Dendritic cell treated with granulocyte-macrophage colony-stimulating factor and Interleukin-4, amounts not matched to agents 40 ng/mL and 50 ng/mL, for 4 days (primary cell): ENCODE data around the gene KIRREL2.
"Not testable (repeated sequence)": the region's sequence is repeated elsewhere in the genome, so short reads cannot be mapped to it uniquely, and the experiment has no call there.

Experiments
- H3K27ac Mint-ChIP-seq: one replicate; pipeline ENCODE4 v1.8.0; 2022; ENCODE audit warnings: mild to moderate bottlenecking, mixed read lengths
- H3K27me3 Mint-ChIP-seq: one replicate; pipeline ENCODE4 v1.8.0; 2022; ENCODE audit warnings: mild to moderate bottlenecking, mixed read lengths
- H3K36me3 Mint-ChIP-seq: one replicate; pipeline ENCODE4 v1.8.0; 2022; ENCODE audit warnings: low read depth, mixed read lengths
- H3K4me1 Mint-ChIP-seq: one replicate; pipeline ENCODE4 v1.8.0; 2022; ENCODE audit warnings: low read depth, mixed read lengths
- H3K4me3 Mint-ChIP-seq: one replicate; pipeline ENCODE4 v1.8.0; 2022; ENCODE audit warnings: mild to moderate bottlenecking, moderate library complexity, mixed read lengths
- H3K9me3 Mint-ChIP-seq: one replicate; pipeline ENCODE4 v1.8.0; 2022; ENCODE audit warnings: mixed read lengths
- intact Hi-C: fragments of 100-400 bp; cut with micrococcal nuclease; formaldehyde crosslinking; loops from one replicate; pipeline ENCODE4 v1.15.0; 2022

KIRREL2 gene

DNA sequence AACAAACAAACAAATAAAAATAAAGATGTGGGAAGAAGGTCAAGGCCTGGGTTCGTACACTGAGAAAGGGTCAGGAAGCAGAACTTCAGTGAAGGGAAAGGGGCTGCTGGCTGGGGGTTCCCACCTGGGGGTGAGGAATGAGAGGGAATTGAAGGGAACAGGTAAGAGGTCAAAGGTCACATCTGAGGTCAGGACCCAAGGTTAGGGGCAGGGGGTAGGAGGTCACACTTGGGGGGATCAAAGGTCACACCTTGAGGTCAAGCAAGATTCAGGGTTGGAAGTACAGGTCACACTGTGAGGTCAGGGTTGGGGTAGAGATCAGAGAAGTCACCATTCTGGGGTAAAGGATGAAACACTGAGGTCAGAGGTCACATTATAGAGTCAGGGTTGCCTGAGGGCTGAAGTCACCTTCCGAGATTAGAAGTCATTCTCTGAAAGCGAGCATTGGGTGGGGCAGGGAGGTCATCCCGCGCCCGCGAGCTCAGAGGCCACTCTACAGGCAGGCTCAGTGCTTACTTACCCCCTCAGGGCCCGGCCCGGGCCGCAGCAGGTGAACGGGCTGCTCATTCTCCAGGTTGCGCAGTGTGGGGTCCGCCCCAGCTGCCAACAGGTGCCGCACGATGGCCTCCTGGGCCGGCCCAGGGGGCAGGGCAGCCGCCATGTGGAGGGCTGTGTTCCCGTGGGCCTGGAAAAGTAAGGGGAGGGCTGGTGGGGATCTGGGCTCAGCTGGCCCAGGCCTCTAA lies 32.8 kb downstream of the KIRREL2 start:
- Mint-ChIP-seq H3K9me3 (no peaks in the 10 kb centered on the region), H3K4me3 (no peak overlapping the region), H3K36me3 (peaks cover 91% of the 10 kb centered on the region), H3K4me1 (peaks cover 21% of the 10 kb centered on the region), H3K27me3 (no peaks in the 10 kb centered on the region), H3K27ac (no peak overlapping the region)
- intact Hi-C loops, result no loop called here

DNA sequence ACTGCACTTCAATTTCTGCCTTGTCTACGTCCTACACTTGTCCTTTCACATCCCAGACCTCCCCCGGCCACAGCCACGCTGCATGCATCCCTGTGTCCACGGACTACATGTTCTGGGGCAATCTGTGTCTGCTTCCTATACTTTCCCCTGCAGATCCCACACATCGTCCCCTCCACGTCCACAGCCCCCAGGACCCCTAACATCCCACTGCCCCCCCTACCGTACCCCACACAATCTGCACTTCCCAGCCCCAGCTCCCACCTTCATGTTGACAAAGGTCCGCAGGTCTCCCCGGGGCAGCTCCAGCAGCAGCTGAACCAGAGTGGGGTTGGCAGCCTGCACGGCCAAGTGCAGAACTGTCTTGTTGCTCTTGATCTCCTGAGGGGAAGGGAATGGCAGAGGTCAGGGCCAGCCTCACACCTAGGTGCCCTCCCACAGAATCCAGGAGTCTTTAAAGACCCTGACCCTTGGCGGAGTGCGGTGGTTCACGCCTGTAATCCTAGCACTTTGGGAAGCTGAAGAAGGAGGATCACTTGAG lies 33.5 kb downstream of the KIRREL2 start:
- Mint-ChIP-seq H3K4me1 (peaks cover 21% of the 10 kb centered on the region), H3K9me3 (no peaks in the 10 kb centered on the region), H3K27ac (no peak overlapping the region), H3K27me3 (no peaks in the 10 kb centered on the region), H3K36me3 (peaks cover 97% of the 10 kb centered on the region), H3K4me3 (no peak overlapping the region)
- intact Hi-C loops, result no loop called here

GRCh38 chr19:35891819-35892218 lies 35.1 kb downstream of the KIRREL2 start:
- Mint-ChIP-seq H3K4me1 (peaks cover 30% of the 10 kb centered on the region), H3K36me3 (peaks cover 100% of the 10 kb centered on the region)
- H3K9me3 Mint-ChIP-seq, H3K27me3 Mint-ChIP-seq, H3K4me3 Mint-ChIP-seq, H3K27ac Mint-ChIP-seq, intact Hi-C loops: not testable (repeated sequence)

- peaks cover 38% of the 10 kb centered on the region for H3K4me1 Mint-ChIP-seq
- H3K9me3 Mint-ChIP-seq, result no peaks in the 10 kb centered on the region
- H3K36me3 Mint-ChIP-seq, result peaks cover 100% of the 10 kb centered on the region
- intact Hi-C loops, result no loop called here
- H3K27ac Mint-ChIP-seq, result no peak overlapping the region
- no peak overlapping the region for H3K4me3 Mint-ChIP-seq
- H3K27me3 Mint-ChIP-seq, result no peaks in the 10 kb centered on the region
Measured at GRCh38 chr19:35894342-35894741, 37.6 kb downstream of the KIRREL2 start.

- H3K4me1 Mint-ChIP-seq, result peaks cover 45% of the 10 kb centered on the region
- H3K9me3 Mint-ChIP-seq, result no peaks in the 10 kb centered on the region
- H3K4me3 Mint-ChIP-seq, result no peak overlapping the region
- peaks cover 93% of the 10 kb centered on the region for H3K36me3 Mint-ChIP-seq
- no peaks in the 10 kb centered on the region for H3K27me3 Mint-ChIP-seq
- H3K27ac Mint-ChIP-seq, result peak overlapping the region; percentile 64
- intact Hi-C loops, result no loop called here
Measured at GRCh38 chr19:35895911-35896642, 39.4 kb downstream of the KIRREL2 start.

GRCh38 chr19:35896643-35897040 lies 39.9 kb downstream of the KIRREL2 start:
- no peak overlapping the region for H3K4me3 Mint-ChIP-seq
- H3K36me3 Mint-ChIP-seq, result peaks cover 88% of the 10 kb centered on the region
- intact Hi-C loops, result no loop called here
- no peaks in the 10 kb centered on the region for H3K27me3 Mint-ChIP-seq
- H3K27ac Mint-ChIP-seq, result no peak overlapping the region
- no peaks in the 10 kb centered on the region for H3K9me3 Mint-ChIP-seq
- peaks cover 47% of the 10 kb centered on the region for H3K4me1 Mint-ChIP-seq

DNA sequence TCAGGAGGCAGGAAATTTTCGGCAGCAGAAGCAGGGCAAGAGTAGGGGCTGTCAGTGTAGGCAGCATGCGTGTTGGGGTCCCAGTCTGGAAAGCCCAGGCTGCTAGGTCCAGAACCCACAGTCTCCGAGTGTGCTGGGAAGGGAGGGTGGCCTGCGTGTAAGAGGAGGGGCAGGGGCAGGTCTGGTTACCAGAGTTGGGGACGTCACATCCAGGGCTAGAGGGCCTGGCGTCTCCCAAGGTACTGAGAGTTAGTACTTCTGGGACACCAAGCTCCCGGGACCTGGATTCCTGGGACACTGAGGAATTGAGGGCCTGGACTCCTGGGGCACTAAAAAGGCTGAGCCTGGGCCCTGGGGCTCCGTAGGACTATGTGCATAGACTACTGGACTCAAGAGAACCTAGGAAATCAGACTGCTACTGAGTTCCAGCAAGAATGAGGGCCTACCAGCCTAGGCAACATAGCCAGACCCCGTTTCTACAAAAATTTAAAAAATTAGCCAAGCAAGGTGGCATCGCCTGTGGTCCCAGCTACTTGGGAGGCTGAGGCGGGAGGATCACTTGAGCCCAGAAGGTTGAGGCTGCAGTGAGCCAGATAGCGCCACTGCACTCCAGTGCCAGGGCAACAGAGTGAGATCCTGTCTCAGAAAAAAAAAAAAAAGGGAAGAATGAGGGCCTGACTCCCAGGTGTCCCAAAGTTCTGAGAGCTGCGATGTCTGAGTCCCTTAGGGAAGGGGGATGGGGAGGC lies 41.2 kb downstream of the KIRREL2 start:
- Mint-ChIP-seq H3K36me3 (peaks cover 76% of the 10 kb centered on the region), H3K9me3 (no peaks in the 10 kb centered on the region), H3K4me3 (peak overlapping the region; percentile 98), H3K27ac (peak overlapping the region; percentile 96), H3K27me3 (no peaks in the 10 kb centered on the region), H3K4me1 (peaks cover 55% of the 10 kb centered on the region)
- intact Hi-C loops, result no loop called here

DNA sequence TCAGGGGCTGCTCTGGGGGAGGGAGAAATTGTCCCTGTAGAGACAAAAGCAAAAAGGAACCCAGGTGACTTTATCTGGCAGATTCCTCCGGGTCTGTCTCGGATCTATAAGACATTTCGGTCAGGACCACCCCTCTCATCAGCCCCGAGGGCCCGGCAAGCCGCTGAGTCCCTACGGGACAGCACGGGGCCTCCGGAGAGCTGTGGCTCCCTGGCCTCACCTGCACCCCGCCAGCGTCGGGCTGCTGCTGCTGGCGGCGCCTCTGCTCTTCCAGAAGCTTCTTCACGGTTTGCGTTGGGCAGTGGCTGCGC lies 41.7 kb downstream of the KIRREL2 start:
- peaks cover 76% of the 10 kb centered on the region for H3K36me3 Mint-ChIP-seq

GRCh38 chr19:35899547-35900214 lies 43.0 kb downstream of the KIRREL2 start:
- Mint-ChIP-seq H3K4me1 (peaks cover 67% of the 10 kb centered on the region), H3K9me3 (no peaks in the 10 kb centered on the region), H3K27ac (peak overlapping the region; percentile 96), H3K27me3 (no peaks in the 10 kb centered on the region), H3K36me3 (peaks cover 76% of the 10 kb centered on the region), H3K4me3 (peak overlapping the region; percentile 98)
- intact Hi-C loops, result loop anchor here (1.0 to 10.0 kb wide), 2 partner anchors 32 to 155 kb away; partner anchors contain the start of genes IGFLR1, LIN37, PSENEN and U2AF1L4

More for the DNA sequence above, 41.7 kb downstream of the KIRREL2 start:
- intact Hi-C loops, result no loop called here
- Mint-ChIP-seq H3K9me3 (no peaks in the 10 kb centered on the region), H3K4me1 (peaks cover 55% of the 10 kb centered on the region), H3K4me3 (peak overlapping the region; percentile 98), H3K27ac (peak overlapping the region; percentile 96), H3K27me3 (no peaks in the 10 kb centered on the region)

GRCh38 chr19:35901055-35901644 lies 44.4 kb downstream of the KIRREL2 start:
- Mint-ChIP-seq H3K27me3 (no peaks in the 10 kb centered on the region), H3K36me3 (peaks cover 75% of the 10 kb centered on the region), H3K27ac (peak overlapping the region; percentile 96), H3K4me1 (peaks cover 66% of the 10 kb centered on the region), H3K9me3 (no peaks in the 10 kb centered on the region), H3K4me3 (peak overlapping the region; percentile 98)
- intact Hi-C loops, result loop anchor here (10.0 kb wide), 1 partner anchor 156 kb away; the partner anchor contains the start of genes IGFLR1, LIN37, PSENEN and U2AF1L4

- Mint-ChIP-seq H3K27me3 (no peaks in the 10 kb centered on the region), H3K27ac (peak within 1 kb of the TSS; percentile 96), H3K4me1 (peaks cover 73% of the 10 kb centered on the region), H3K9me3 (no peaks in the 10 kb centered on the region), H3K36me3 (peaks cover 75% of the 10 kb centered on the region), H3K4me3 (peak within 1 kb of the TSS; percentile 98)
- intact Hi-C loops, result loop anchor here (10.0 kb wide), 1 partner anchor 157 kb away; the partner anchor contains the start of genes IGFLR1, LIN37, PSENEN and U2AF1L4
Measured at GRCh38 chr19:35901854-35902661, 45.3 kb downstream of the KIRREL2 start, which contains the start of gene HCST. Gene HCST (plus strand): TSS chr19:35902529. CDS start chr19:35902594, 65 bp downstream.

- H3K27me3 Mint-ChIP-seq, result no peaks in the 10 kb centered on the region
- H3K4me1 Mint-ChIP-seq, result peaks cover 71% of the 10 kb centered on the region
- peaks cover 75% of the 10 kb centered on the region for H3K36me3 Mint-ChIP-seq
- intact Hi-C loops, result loop anchor here (10.0 kb wide), 1 partner anchor 158 kb away; the partner anchor contains the start of genes IGFLR1, LIN37, PSENEN and U2AF1L4
- H3K27ac Mint-ChIP-seq, result peak overlapping the region; percentile 96
- H3K4me3 Mint-ChIP-seq, result peak overlapping the region; percentile 98
- no peaks in the 10 kb centered on the region for H3K9me3 Mint-ChIP-seq
Measured at GRCh38 chr19:35902870-35903475, 46.3 kb downstream of the KIRREL2 start.
